Keratinocyte (primary cell): ENCODE results near the gene OR51Q1.

ENCODE experiments used
- CTCF ChIP-seq, 3 experiments: IDR thresholded peaks in 1 of 3; conservative IDR thresholded peaks in 1 of 3; optimal IDR thresholded peaks in 1 of 3; 2 replicates in 2 of 3; 3 replicates in 1 of 3; pipeline versions ENCODE3 to v1.5.1; 2011; ENCODE audit warnings: low read length in 3 of 3, mild to moderate bottlenecking in 3 of 3, moderate library complexity in 2 of 3, control low read depth in 1 of 3, inconsistent platforms in 1 of 3; ENCODE audit not compliant: insufficient read depth in 2 of 3; ENCODE audit errors: extremely low read depth in 1 of 3
- EZH2 ChIP-seq: IDR thresholded peaks from one replicate; pipeline ENCODE4 v1.6.1; 2012; ENCODE audit warnings: inconsistent platforms, mild to moderate bottlenecking, low read length, moderate library complexity

GRCh38 chr11:5443835-5444393 is 22.0 kb downstream of the OR51Q1 start:
- TF ChIP-seq CTCF (optimal IDR thresholded peaks at IDR 0.05 in 1 of 3, IDR thresholded peaks at IDR 0.05 in 1 of 3, conservative IDR thresholded peaks at IDR 0.05 in 1 of 3; ENCODE audit: extremely low read depth in 1 of 3, insufficient read depth in 2 of 3, low read length in 3 of 3) = no peak
- TF ChIP-seq EZH2 = no peak
